C4-2B (cell line): ENCODE results near the gene KCNIP1.

ENCODE experiments used
- H3K27ac ChIP-seq: fragments of 450-650 bp; 2 replicates; pipeline ENCODE4 v1.5.1; 2017
- CTCF ChIP-seq: fragments of 450-650 bp; conservative IDR thresholded peaks from 2 replicates; pipeline ENCODE4 v1.5.1; 2017; ENCODE audit warnings: mild to moderate bottlenecking
- ZFX ChIP-seq: fragments of 450-650 bp; IDR thresholded peaks from 2 replicates; pipeline ENCODE4 v1.6.1; 2017

The KCNIP1 gene

GRCh38 chr5:170642066-170642735 is 138.4 kb downstream of the KCNIP1 start:
- H3K27ac ChIP-seq: no peak overlapping the region
- TF ChIP-seq CTCF: no peak
- TF ChIP-seq ZFX: no peak

DNA sequence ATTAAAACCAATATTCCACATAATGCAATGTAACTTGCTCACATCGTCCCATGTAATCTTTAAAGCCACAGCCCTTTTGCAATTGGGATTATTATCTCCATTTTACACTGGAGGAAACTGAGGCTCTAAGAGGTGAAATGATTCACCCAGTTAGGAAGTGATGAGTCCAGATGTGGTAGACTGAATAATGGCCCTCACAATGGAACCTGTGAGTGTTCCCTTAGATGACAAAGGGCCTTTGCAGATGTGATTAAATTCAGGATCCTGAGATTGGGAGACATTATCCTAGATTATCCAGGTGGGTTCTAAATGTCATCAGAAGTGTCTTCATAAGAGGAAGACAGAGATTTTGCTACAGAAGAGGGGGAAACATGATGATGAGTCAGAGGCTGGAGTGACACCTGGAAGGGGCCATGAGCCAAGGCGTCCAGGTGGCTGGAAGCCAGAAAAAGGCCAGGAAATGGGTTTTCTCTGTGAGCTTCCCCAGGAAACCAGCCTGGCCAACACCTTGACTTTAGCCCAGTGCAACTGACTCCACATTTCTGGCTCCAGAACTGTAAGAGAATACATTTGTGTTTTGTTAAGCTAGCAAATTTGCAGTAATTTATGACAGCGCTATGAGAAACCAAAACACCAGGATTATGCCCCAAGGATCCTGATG is 139.1 kb downstream of the KCNIP1 start:
- no peak overlapping the region for H3K27ac ChIP-seq
- TF ChIP-seq CTCF (no peak), ZFX (no peak)

DNA sequence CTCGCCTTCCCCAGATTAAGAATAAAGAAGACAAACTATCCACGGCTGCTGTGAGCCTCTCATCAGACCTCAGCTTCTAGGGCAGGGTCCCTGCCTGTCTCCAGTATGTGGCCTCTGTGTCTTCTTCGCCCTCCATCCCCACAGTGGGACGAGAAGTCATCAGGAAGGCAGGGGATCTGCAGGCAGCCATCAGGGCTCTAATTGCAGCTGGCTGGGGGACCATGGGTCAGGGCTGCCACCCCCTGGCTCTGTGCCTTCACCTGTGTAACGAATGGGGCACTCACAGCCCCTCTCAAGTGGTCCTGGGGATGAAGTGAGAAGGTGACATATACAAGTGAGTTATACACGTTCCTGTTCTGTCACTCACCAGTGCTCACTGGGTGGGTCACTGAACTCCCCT is 139.8 kb downstream of the KCNIP1 start:
- no peak for TF ChIP-seq CTCF
- no peak for TF ChIP-seq ZFX
- H3K27ac ChIP-seq: no peak overlapping the region

DNA sequence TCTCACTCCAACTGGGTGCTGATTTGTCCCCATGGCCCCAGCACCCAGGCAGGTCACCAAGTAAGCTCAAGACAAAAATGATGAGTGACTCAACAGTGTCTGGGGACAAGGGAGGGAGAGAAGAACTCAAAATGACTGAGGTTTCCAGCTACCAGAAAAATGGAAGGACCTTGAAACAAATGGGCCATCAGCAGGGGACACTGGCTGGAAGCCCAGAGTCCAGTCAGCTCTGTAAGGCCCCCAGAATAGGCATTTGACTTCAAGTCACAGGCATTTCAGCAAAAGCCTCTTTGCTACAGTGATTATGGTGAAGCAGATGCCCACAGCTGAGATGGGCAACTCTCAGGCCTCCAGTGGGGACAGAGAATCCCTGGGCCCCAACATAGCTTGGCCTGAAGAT is 140.7 kb downstream of the KCNIP1 start:
- TF ChIP-seq ZFX: no peak
- no peak for TF ChIP-seq CTCF
- no peak overlapping the region for H3K27ac ChIP-seq

DNA sequence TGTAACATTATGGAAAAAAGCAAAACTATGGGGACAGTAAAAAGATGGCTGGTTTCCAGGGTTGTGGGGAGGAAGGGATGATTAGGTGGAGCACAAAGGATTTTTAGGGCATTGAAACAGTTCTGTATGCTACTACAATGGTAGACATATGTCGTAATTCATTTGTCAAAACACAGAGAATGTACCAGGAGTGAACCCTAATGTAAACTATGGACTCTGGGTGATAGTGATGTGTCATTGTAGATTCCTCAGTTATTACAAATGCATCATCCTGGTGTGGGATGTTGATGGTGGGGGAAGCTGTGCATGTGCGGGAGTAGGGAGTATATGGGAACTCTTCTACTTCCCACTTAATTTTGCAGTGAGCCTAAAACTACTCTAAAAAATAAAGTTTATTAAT is 144.7 kb downstream of the KCNIP1 start:
- TF ChIP-seq ZFX (no peak), CTCF (no peak)
- H3K27ac ChIP-seq: no peak overlapping the region

GRCh38 chr5:170650850-170651249 is 147.0 kb downstream of the KCNIP1 start:
- H3K27ac ChIP-seq: no peak overlapping the region
- TF ChIP-seq ZFX: no peak
- no peak for TF ChIP-seq CTCF

DNA sequence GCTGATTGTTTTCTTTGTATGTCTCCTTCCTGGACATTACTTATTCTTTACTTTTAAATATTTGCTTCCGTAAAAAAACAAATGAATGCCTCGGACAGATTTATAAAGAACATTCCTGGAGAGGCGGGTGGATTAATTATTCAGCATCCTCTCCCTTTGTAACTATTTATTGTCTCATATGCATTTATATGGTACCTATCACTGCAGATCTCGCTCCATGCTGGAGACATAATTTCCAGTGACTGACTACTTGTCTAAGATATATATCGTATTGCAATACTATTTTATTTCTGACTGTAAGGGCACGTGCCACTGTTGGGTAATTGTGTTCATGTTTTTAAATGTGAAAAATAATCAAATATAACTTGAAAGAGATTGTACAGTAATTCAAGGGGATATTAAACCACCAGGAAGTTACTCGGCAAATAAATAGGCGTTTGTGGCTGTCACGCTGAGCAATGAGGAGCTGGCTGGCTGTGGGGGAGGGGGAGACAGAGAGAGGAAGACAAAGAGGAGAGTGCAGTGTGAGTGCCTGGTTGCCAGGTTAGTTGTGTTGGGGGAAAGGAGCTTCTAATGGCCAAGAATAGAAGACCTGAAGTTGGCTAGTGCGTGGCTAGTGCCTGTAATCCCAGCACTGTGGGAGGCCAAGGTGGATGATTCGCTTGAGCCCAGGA is 147.9 kb downstream of the KCNIP1 start:
- TF ChIP-seq CTCF: no peak
- TF ChIP-seq ZFX: no peak
- no peak overlapping the region for H3K27ac ChIP-seq
